ENCODE measurements around the gene SSBP4.

- TF ChIP-seq YY1 (IDR thresholded peaks at IDR 0.05; ENCODE audit: insufficient read depth, insufficient read length): no peak
- TF ChIP-seq ZNF274 (IDR thresholded peaks at IDR 0.05; ENCODE audit: low read depth, low read length): no peak
- TF ChIP-seq SUZ12 (IDR thresholded peaks at IDR 0.05; ENCODE audit: extremely low read depth, insufficient read depth, insufficient read length): no peak
Measured at GRCh38 chr19:18483119-18483890, 64.1 kb downstream of the SSBP4 start.
